ENCODE data around the gene BRIP1.
"Not testable (repeated sequence)": the region's sequence is repeated elsewhere in the genome, so short reads cannot be mapped to it uniquely, and the experiment has no call there.

BRIP1 gene

GRCh38 chr17:61831099-61831498, 32.2 kb downstream of the BRIP1 start:
- Histone ChIP-seq H3K36me3 (ENCODE audit: insufficient read depth, low read length) (0 out of 2 replicates have a peak, but pooled peaks cover 2% of the 10 kb centered on the region), H3K9me3 (ENCODE audit: control insufficient read depth, insufficient read depth, low read length) (no peaks in the 10 kb centered on the region), H3K9ac (ENCODE audit: low read depth, low read length) (no peak overlapping the region), H3K4me1 (ENCODE audit: insufficient read depth, low read length) (peaks cover 19% of the 10 kb centered on the region)

GRCh38 chr17:61828694-61829093, 34.6 kb downstream of the BRIP1 start:
- Histone ChIP-seq H3K9me3 (ENCODE audit: control insufficient read depth, insufficient read depth, low read length) (no peaks in the 10 kb centered on the region), H3K9ac (ENCODE audit: low read depth, low read length) (no peak overlapping the region), H3K4me1 (ENCODE audit: insufficient read depth, low read length) (peaks cover 10% of the 10 kb centered on the region), H3K36me3 (ENCODE audit: insufficient read depth, low read length) (0 out of 2 replicates have a peak, but pooled peaks cover 2% of the 10 kb centered on the region)

DNA sequence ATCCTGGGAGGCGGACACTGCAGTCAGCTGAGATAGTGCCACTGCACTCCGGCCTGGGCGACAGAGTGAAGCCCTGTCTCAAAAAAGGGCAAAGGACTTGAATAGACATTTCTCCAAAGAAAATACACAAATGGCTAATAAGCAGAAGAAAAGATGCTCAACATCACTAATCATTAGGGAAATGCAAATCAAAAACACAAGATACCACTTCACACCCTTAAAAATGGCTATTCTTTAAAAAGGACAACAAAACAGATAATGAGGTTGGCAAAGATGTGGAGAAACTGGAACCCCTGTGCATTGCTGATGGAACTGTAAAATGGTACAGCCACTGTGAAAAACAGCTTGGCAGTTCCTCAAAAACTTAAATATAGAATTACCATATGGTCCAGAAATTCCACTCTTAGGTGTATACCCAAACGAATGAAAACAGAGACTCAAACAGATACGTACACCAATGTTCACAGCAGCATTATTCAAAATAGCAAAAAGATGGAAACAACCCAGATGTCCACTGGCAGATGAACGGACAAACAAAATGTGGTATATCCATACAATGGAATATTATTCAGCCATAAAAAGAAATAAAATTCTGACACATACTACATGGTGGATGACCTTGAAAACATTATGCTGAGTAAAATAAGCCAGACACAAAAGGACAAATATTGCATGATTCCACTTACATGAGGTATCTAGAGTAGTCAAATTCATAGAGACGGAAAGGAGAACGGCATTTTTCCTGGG, 35.5 kb downstream of the BRIP1 start:
- Histone ChIP-seq H3K9ac (ENCODE audit: low read depth, low read length) (no peak overlapping the region), H3K9me3 (ENCODE audit: control insufficient read depth, insufficient read depth, low read length) (no peaks in the 10 kb centered on the region), H3K36me3 (ENCODE audit: insufficient read depth, low read length) (0 out of 2 replicates have a peak, but pooled peaks cover 2% of the 10 kb centered on the region), H3K4me1 (ENCODE audit: insufficient read depth, low read length) (peaks cover 1% of the 10 kb centered on the region; the same call in 1 of the 2 replicates)

DNA sequence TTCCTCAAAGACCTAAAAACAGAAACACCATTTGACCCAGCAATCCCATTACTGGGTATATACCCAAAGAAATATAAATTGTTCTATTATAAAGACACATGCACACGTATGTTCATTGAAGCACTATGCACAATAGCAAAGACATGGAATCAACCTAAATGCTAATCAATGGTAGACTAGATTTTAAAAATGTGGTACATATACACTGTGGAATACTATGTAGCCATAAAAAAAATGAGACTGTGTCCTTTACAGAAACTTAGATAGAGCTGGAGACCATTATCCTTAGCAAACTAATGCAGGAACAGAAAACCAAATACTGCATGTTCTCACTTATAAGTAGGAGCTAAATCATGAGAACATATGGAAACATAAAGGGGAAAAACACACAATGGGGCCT, 36.5 kb downstream of the BRIP1 start:
- not testable (repeated sequence) for H3K4me1 ChIP-seq (ENCODE audit: insufficient read depth, low read length); H3K36me3 ChIP-seq (ENCODE audit: insufficient read depth, low read length); H3K9me3 ChIP-seq (ENCODE audit: control insufficient read depth, insufficient read depth, low read length); H3K9ac ChIP-seq (ENCODE audit: low read depth, low read length)

- H3K9me3 ChIP-seq (ENCODE audit: control insufficient read depth, insufficient read depth, low read length); H3K4me1 ChIP-seq (ENCODE audit: insufficient read depth, low read length); H3K9ac ChIP-seq (ENCODE audit: low read depth, low read length); H3K36me3 ChIP-seq (ENCODE audit: insufficient read depth, low read length): not testable (repeated sequence)
Measured at GRCh38 chr17:61826198-61826597, 37.1 kb downstream of the BRIP1 start.

DNA sequence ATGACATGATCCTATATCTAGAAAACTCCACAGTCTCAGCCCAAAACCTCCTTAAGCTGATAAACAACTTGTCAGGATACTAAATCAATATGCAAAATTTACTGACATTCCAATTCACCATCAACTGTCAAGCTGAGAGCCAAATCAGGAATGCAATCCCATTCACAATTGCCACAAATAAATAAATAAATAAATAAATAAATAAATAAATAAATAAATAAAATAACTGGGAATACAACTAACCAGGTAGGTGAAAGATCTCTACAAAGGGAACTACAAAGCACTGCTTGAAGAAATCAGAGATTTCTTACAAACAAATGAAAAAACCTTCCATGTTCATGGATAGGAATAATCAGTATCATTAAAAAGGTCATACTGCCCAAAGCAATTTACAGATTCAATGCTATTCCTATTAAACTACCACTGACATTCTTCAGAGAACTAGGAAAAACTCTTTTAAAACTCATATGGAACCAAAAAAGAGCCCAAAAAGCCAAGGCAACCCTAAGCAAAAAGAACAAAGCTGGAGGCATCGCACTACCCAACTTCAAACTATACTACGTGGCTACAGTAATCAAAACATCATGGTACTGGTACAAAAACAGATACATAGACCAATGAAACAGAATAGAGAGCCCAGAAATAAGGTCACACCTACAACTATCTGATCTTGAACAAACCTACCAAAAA, 37.7 kb downstream of the BRIP1 start:
- H3K4me1 ChIP-seq (ENCODE audit: insufficient read depth, low read length) = no peaks in the 10 kb centered on the region
- 0 out of 2 replicates have a peak, but pooled peaks cover 2% of the 10 kb centered on the region for H3K36me3 ChIP-seq (ENCODE audit: insufficient read depth, low read length)
- no peak overlapping the region for H3K9ac ChIP-seq (ENCODE audit: low read depth, low read length)
- no peaks in the 10 kb centered on the region for H3K9me3 ChIP-seq (ENCODE audit: control insufficient read depth, insufficient read depth, low read length)

DNA sequence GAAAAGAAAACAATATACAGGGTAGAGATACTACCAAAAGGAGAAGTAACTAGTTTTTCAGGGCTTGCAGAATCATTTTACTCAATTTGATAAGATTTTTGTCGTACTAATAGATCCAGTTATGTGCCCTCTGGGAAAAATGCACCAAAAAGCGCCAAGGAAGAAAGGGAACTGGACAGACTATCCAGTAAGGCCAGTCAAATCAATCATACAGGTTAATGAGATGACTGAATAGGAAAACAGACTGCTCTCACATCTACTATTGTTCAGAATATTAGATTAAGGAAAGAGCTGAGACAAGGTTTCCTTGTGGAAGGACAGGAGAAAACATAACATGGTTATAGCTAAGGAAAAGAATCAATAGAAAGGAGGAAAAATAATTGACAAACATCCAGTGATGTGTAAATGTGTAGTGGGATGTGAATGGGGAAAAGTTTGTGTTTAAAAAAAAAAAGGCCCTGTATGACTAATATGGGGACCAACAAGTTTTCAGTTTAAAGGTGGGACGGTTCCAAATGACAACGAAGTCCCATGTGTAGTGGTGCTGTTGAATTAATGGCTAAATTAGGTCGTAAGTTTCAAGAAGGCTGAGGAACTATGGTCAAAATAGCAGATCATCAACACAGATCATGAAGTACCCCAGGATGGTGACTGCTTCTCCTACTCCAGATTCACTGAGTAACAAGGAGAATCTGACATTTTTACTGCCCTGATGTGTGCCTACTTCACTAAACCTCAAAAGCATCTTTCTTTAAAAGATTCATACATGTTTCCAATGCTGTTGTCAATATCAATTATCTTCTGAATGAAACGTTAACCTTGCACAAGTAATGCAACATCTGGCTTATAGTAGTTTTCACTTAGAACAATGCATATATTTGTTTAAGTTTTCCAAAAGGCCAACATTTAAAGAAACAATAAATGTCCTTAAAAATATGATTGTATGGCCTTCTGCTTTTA, 40.7 kb downstream of the BRIP1 start:
- Histone ChIP-seq H3K4me1 (ENCODE audit: insufficient read depth, low read length) (no peaks in the 10 kb centered on the region), H3K9ac (ENCODE audit: low read depth, low read length) (no peak overlapping the region), H3K9me3 (ENCODE audit: control insufficient read depth, insufficient read depth, low read length) (no peaks in the 10 kb centered on the region), H3K36me3 (ENCODE audit: insufficient read depth, low read length) (no peaks in the 10 kb centered on the region)

DNA sequence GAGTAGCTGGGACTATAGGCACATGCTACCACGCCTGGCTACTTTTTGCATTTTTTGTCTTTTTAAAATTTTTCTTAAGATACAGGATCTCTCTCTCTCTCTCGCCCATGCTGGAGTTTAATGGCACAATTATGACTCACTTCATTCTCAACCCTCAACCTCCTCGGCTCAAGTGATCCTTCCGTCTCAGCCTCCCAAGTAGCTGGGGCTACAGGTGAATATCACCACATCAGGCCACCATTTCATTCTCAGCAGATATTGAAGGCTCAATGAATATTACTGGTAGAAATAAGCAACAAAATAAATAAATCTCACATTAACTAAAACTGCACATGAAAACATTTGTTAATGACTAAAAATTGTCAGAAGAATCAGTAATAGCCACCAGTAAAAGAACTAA, 41.7 kb downstream of the BRIP1 start:
- Histone ChIP-seq H3K36me3 (ENCODE audit: insufficient read depth, low read length) (no peaks in the 10 kb centered on the region), H3K9ac (ENCODE audit: low read depth, low read length) (no peak overlapping the region), H3K9me3 (ENCODE audit: control insufficient read depth, insufficient read depth, low read length) (no peaks in the 10 kb centered on the region), H3K4me1 (ENCODE audit: insufficient read depth, low read length) (no peaks in the 10 kb centered on the region)

DNA sequence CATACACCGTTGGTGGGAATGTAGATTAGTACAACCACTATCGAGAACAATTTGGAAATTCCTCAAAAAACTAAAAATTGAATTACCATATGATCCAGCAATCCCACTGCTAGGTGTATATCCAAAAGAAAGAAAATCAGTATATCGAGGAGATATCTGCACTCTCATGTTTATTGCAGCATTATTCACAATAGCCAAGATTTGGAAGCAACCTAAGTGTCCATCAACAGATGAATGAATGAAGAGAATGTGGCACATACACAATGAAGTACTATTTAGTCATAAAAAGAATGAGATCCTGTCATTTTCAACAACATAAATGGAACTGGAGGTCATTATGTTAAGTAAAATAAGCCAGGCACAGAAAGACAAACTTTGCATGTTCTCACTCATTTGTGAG, 44.1 kb downstream of the BRIP1 start:
- not testable (repeated sequence) for H3K9me3 ChIP-seq (ENCODE audit: control insufficient read depth, insufficient read depth, low read length); H3K4me1 ChIP-seq (ENCODE audit: insufficient read depth, low read length); H3K36me3 ChIP-seq (ENCODE audit: insufficient read depth, low read length); H3K9ac ChIP-seq (ENCODE audit: low read depth, low read length)

DNA sequence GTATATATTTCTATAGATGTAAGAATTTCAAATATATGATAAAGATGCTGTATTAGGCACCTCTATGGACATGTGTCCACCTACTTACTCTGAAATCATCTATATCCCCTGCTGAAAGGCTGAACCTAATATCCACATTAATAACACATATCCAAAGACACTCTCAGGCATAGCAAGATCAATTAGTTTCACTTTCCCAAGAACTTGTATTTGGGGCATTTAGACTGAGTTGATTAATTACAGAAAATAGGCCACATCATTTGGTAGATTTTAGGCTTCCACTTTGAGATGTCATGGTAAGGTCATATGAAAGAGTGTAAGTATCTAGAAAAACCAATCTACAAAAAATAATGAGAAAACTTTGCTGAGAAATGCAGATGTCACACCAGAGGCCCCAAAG, 45.1 kb downstream of the BRIP1 start:
- H3K36me3 ChIP-seq (ENCODE audit: insufficient read depth, low read length) = no peaks in the 10 kb centered on the region
- no peak overlapping the region for H3K9ac ChIP-seq (ENCODE audit: low read depth, low read length)
- H3K4me1 ChIP-seq (ENCODE audit: insufficient read depth, low read length) = no peaks in the 10 kb centered on the region
- H3K9me3 ChIP-seq (ENCODE audit: control insufficient read depth, insufficient read depth, low read length) = no peaks in the 10 kb centered on the region

DNA sequence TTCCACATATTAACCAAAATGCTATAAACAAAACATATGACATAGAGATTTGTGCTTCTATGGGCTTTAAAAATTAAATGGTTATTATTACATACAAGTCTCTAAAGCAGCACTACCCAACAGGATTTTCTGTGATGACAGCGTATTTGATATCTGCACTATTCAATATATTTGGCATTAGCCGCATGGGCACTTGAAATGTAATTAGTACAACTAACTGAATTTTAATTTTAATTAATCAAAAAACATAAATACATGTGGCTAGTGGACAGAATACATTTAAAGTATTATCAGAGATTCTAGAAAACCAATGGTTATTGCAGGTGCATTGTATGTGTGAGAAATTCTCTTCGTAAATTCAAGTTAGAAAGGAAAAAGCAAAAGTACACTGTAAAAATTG, 45.9 kb downstream of the BRIP1 start:
- Histone ChIP-seq H3K9me3 (ENCODE audit: control insufficient read depth, insufficient read depth, low read length) (no peaks in the 10 kb centered on the region), H3K36me3 (ENCODE audit: insufficient read depth, low read length) (no peaks in the 10 kb centered on the region), H3K4me1 (ENCODE audit: insufficient read depth, low read length) (no peaks in the 10 kb centered on the region), H3K9ac (ENCODE audit: low read depth, low read length) (no peak overlapping the region)

DNA sequence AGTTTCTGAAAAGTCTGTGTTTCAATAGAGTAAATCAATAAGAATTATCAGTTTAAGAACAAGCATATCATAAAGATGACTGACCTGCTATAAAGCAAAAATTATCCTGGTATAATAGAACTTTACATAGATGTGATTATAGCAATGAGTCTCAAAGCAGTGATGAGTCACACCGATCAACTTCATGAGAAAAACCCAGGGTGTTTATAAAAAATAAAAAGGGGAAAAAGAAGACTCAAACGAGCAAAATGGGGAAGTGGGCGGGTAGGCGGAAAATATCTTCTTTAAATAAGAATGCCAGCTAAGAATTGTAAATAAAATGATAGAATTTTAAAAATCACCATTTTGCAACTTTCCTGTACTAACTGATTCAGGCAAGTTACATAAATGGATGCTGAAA, 46.8 kb downstream of the BRIP1 start:
- H3K9me3 ChIP-seq (ENCODE audit: control insufficient read depth, insufficient read depth, low read length) = no peaks in the 10 kb centered on the region
- H3K9ac ChIP-seq (ENCODE audit: low read depth, low read length) = no peak overlapping the region
- no peaks in the 10 kb centered on the region for H3K36me3 ChIP-seq (ENCODE audit: insufficient read depth, low read length)
- no peaks in the 10 kb centered on the region for H3K4me1 ChIP-seq (ENCODE audit: insufficient read depth, low read length)

- H3K9me3 ChIP-seq (ENCODE audit: control insufficient read depth, insufficient read depth, low read length) = no peaks in the 10 kb centered on the region
- no peaks in the 10 kb centered on the region; the same call in 1 of the 2 replicates for H3K36me3 ChIP-seq (ENCODE audit: insufficient read depth, low read length)
- H3K9ac ChIP-seq (ENCODE audit: low read depth, low read length) = no peak overlapping the region
- H3K4me1 ChIP-seq (ENCODE audit: insufficient read depth, low read length) = no peaks in the 10 kb centered on the region
Measured at GRCh38 chr17:61815863-61816503, 47.3 kb downstream of the BRIP1 start.

GRCh38 chr17:61814485-61814884, 48.8 kb downstream of the BRIP1 start:
- Histone ChIP-seq H3K36me3 (ENCODE audit: insufficient read depth, low read length) (no peaks in the 10 kb centered on the region; the same call in 1 of the 2 replicates), H3K4me1 (ENCODE audit: insufficient read depth, low read length) (no peaks in the 10 kb centered on the region), H3K9ac (ENCODE audit: low read depth, low read length) (no peak overlapping the region), H3K9me3 (ENCODE audit: control insufficient read depth, insufficient read depth, low read length) (no peaks in the 10 kb centered on the region)

All from ES-I3 (cell line).